Medulla oblongata (tissue), 1 donor: ENCODE data around the gene GRHL1.
A peak's percentile ranks its signal among the peaks of the same experiment; 100 is the strongest.

Experiments used
- DNase-seq: peaks from one replicate; pipeline ENCODE4 v3.0.0-alpha.2; 2015; ENCODE audit errors: extremely low spot score

GRHL1 gene

GRCh38 chr2:9971890-9972289, 20.4 kb downstream of the GRHL1 start:
- no peak for DNase-seq

- no peak for DNase-seq
Measured at GRCh38 chr2:9972621-9973479, 21.4 kb downstream of the GRHL1 start.

GRCh38 chr2:9973690-9974089, 22.2 kb downstream of the GRHL1 start:
- no peak for DNase-seq

GRCh38 chr2:9974343-9974742, 22.9 kb downstream of the GRHL1 start:
- DNase-seq = no peak

- DNase-seq = no peak
Measured at GRCh38 chr2:9975328-9975727, 23.8 kb downstream of the GRHL1 start.

- no peak for DNase-seq
Measured at GRCh38 chr2:9975805-9976447, 24.4 kb downstream of the GRHL1 start.

- no peak for DNase-seq
Measured at GRCh38 chr2:9979977-9980376, 28.5 kb downstream of the GRHL1 start.

- DNase-seq = no peak
Measured at GRCh38 chr2:9980520-9980919, 29.0 kb downstream of the GRHL1 start.

- DNase-seq = no peak
Measured at GRCh38 chr2:9981655-9982054, 30.2 kb downstream of the GRHL1 start.

- DNase-seq = no peak
Measured at GRCh38 chr2:9982248-9982647, 30.8 kb downstream of the GRHL1 start.

GRCh38 chr2:9982891-9983290, 31.4 kb downstream of the GRHL1 start:
- no peak for DNase-seq

GRCh38 chr2:9983401-9984216, 32.1 kb downstream of the GRHL1 start:
- DNase-seq = no peak

- DNase-seq = peak; percentile 65
Measured at GRCh38 chr2:9984217-9984739, 32.8 kb downstream of the GRHL1 start.

- DNase-seq = no peak
Measured at GRCh38 chr2:9984871-9985480, 33.5 kb downstream of the GRHL1 start.

- no peak for DNase-seq
Measured at GRCh38 chr2:9985531-9986328, 34.2 kb downstream of the GRHL1 start.

GRCh38 chr2:9988320-9988719, 36.8 kb downstream of the GRHL1 start:
- no peak for DNase-seq

- DNase-seq = no peak
Measured at GRCh38 chr2:9990736-9991135, 39.2 kb downstream of the GRHL1 start.

- no peak for DNase-seq
Measured at GRCh38 chr2:9991221-9991620, 39.7 kb downstream of the GRHL1 start.

GRCh38 chr2:9991829-9992273, 40.4 kb downstream of the GRHL1 start:
- DNase-seq = no peak

GRCh38 chr2:9992427-9993187, 41.1 kb downstream of the GRHL1 start:
- DNase-seq = no peak
